Fibroblast of skin of back (primary cell): ENCODE measurements around the gene TNFRSF6B. TPM values are rescaled to one million over a fixed set of nuclear protein-coding genes. Genes with fewer than 3 reads are reported as not detected.
"Not testable (repeated sequence)": the region's sequence is repeated elsewhere in the genome, so short reads cannot be mapped to it uniquely, and the experiment has no call there.

Experiments
- DNase-seq: peaks from one replicate; pipeline ENCODE4 v3.0.0-alpha.2; 2013
- polyA plus RNA-seq, 2 experiments: library from polyadenylated mRNA; unstranded; fragments of 120-200 nt; gene quantifications; one replicate each; pipeline ENCODE4 v1.2.1, GENCODE V29; 2013; ENCODE audit not compliant: insufficient read length in 2 of 2

Gene TNFRSF6B
- 0.35 TPM for polyA plus RNA-seq (2013, experiment 1 of 2; ENCODE audit: insufficient read length)
- polyA plus RNA-seq (2013, experiment 2 of 2; ENCODE audit: insufficient read length), result 0.49 TPM

- DNase-seq, result no peak
These were observed at the start of gene TNFRSF6B for GRCh38 chr20:63696628-63697356. Gene TNFRSF6B, plus strand, starts transcription at chr20:63696652. Its CDS starts 116 bp downstream, at chr20:63696768.

GRCh38 chr20:63648190-63648589 lies 48.3 kb upstream of the TNFRSF6B start:
- no peak for DNase-seq

GRCh38 chr20:63648895-63649589 lies 47.4 kb upstream of the TNFRSF6B start:
- DNase-seq, result no peak

- not testable (repeated sequence) for DNase-seq
These were observed 46.0 kb upstream of the TNFRSF6B start for GRCh38 chr20:63650486-63650885.

- no peak for DNase-seq
These were observed 44.6 kb upstream of the TNFRSF6B start for GRCh38 chr20:63651942-63652191.

GRCh38 chr20:63652192-63652980 lies 44.1 kb upstream of the TNFRSF6B start:
- DNase-seq, result peak; percentile 28

GRCh38 chr20:63653041-63653973 lies 43.1 kb upstream of the TNFRSF6B start, which contains the start of gene STMN3:
Gene STMN3, minus strand, starts transcription at chr20:63653424. Its CDS starts 79 bp downstream, at chr20:63653345.
- DNase-seq, result peak; percentile 90

- no peak for DNase-seq
These were observed 42.3 kb upstream of the TNFRSF6B start for GRCh38 chr20:63653974-63654668.

- no peak for DNase-seq
These were observed 41.2 kb upstream of the TNFRSF6B start for GRCh38 chr20:63655249-63655648.

GRCh38 chr20:63656451-63656850 lies 40.0 kb upstream of the TNFRSF6B start:
- DNase-seq, result no peak

- peak; percentile 28 for DNase-seq
These were observed 39.1 kb upstream of the TNFRSF6B start for GRCh38 chr20:63657260-63657936.

- DNase-seq, result peak; percentile 91
These were observed 38.3 kb upstream of the TNFRSF6B start, which contains the start of gene RTEL1 for GRCh38 chr20:63657937-63658748. Gene RTEL1, plus strand, starts transcription at chr20:63658312. Its CDS starts 1,091 bp downstream, at chr20:63659403.

GRCh38 chr20:63658749-63659187 lies 37.7 kb upstream of the TNFRSF6B start:
- no peak for DNase-seq

GRCh38 chr20:63659370-63659769 lies 37.1 kb upstream of the TNFRSF6B start:
- DNase-seq, result no peak

- DNase-seq, result not testable (repeated sequence)
These were observed 36.3 kb upstream of the TNFRSF6B start for GRCh38 chr20:63660174-63660573.

GRCh38 chr20:63660622-63661021 lies 35.8 kb upstream of the TNFRSF6B start:
- no peak for DNase-seq

- DNase-seq, result no peak
These were observed 35.3 kb upstream of the TNFRSF6B start for GRCh38 chr20:63661108-63661507.

GRCh38 chr20:63661959-63662812 lies 34.3 kb upstream of the TNFRSF6B start:
- no peak for DNase-seq

- no peak for DNase-seq
These were observed 33.7 kb upstream of the TNFRSF6B start for GRCh38 chr20:63662813-63663189.
